ENCODE measurements around the gene ZNF451.

ZNF451 gene

GRCh38 chr6:57207141-57207540 is 117.2 kb downstream of the ZNF451 start:
- no peak for DNase-seq

GRCh38 chr6:57207872-57208271 is 117.9 kb downstream of the ZNF451 start:
- DNase-seq: no peak

DNA sequence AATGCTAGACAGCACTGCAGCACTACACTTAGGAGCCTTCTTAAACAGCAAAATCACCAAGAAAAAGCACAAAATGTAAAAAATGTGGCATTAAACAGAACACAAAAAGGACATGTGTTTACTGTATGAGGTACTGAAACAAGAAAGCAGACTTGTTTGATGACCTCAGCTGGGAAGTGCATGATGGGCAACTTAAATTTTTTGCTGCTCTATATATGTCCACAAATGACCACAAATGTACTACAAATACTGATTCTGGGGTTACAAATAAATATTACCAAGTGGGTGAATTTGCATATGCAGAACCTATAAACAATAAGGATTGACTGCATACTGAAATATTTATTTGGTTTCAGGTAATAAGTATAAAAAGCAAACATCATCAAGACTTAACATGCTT is 119.0 kb downstream of the ZNF451 start:
- DNase-seq: no peak

- no peak for DNase-seq
Measured at GRCh38 chr6:57210060-57210459, 120.1 kb downstream of the ZNF451 start.

DNA sequence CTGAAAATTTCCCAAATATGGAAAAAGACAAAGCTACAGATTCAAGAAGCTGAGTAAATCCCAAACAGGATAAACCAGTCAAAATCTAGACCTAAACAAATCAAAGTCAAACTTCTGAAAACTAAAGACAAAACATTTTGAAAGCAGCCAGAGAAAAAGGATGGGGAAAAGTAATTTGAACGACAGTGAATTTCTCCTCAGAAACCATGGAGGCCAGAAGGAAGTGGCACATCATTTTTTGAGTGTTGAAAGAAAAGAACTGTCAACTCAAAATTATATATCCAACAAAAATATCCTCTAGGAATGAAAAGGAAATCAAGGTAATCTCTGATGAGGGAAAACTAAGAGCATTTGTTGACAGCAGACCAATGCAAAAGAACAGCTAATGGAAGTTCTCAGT is 125.3 kb downstream of the ZNF451 start:
- no peak for DNase-seq

DNA sequence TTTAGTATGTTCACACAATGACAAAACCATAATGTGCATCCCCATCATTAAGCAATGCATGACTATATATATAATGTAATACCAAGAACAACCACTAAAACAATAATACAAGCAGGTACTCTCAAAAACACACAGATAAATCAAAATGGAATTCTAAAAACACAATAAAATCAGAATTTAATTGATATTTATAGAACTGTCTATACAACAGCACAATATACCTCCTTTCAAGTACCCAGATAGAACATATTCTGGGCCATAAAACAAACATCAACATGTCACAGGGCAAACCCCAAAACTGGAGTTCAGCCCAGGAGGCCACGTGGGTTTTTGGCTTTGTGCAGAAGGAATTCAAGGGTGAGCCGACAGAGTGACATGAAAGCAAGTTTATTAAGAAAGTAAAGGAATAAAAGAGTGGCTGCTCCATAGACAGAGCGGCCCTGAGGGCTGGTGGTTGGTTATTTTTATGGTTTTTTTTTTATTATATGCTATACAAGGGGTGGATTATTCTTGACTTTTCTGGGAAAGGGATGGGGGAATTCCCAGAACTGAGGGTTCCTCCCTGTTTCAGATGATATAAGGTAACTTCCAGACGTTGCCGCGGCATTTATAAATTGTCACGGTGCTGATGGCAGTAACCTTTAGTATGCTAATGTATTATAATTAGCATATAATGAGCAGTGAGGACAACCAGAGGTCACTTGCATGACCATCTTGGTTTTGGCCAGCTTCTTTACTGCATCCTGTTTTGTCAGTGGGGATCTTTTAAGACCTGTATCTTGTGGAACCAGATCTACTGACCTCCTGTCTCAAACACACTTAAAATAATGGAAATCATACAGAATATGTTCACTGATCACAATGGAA is 126.5 kb downstream of the ZNF451 start:
- peak in 23 of 56 donors; percentile 0 to 39 (median 4) for DNase-seq

- no peak for DNase-seq
Measured at GRCh38 chr6:57217270-57217669, 127.3 kb downstream of the ZNF451 start.
